GM12872 (cell line): ENCODE measurements around the gene WSCD2.

ENCODE experiments used
- TF ChIP-seq, protein P1 (sequence below): IDR thresholded peaks from 3 replicates; pipeline ENCODE4 v1.5.1; 2011; ENCODE audit warnings: low read depth, mild to moderate bottlenecking, low read length, moderate library complexity; ENCODE audit not compliant: insufficient read depth

Gene WSCD2

DNA sequence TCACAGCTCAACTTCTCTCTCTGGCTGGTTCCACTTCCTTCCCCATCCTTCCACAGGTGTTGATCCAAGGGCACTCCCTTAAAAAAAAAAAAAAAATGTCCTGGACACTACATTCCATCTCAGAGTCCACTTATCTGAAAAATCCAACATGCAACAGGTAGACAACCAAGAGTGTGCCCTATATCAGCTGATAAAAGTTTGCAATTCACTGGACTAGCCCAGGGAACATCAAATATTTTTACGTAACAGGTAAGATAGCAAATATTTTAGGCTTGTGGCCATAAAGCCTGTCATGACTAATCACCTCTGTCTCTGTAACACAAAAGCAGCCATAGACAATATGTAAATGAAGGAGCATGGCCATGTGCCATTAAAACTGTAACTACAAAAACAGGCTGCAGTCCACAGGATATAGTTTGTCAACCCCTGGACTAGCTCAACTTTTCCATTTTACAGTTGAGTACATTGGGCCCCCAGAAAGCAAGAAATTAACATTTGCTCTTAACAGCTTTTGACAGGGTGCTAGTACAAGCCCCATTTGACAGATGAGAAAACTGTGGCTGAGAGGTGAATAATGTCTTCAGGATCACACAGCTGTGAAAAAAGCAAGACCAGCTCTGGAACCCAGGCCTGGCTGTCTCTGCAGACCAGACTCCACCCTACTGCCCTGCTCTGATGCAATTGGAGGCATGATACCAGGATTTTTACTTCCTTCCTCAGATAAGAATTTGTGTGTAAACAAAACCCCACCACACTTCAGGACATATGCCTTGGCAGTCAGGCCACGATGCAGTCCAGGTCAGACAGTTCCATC is 141.2 kb downstream of the WSCD2 start:
- TF ChIP-seq, protein P1, sequence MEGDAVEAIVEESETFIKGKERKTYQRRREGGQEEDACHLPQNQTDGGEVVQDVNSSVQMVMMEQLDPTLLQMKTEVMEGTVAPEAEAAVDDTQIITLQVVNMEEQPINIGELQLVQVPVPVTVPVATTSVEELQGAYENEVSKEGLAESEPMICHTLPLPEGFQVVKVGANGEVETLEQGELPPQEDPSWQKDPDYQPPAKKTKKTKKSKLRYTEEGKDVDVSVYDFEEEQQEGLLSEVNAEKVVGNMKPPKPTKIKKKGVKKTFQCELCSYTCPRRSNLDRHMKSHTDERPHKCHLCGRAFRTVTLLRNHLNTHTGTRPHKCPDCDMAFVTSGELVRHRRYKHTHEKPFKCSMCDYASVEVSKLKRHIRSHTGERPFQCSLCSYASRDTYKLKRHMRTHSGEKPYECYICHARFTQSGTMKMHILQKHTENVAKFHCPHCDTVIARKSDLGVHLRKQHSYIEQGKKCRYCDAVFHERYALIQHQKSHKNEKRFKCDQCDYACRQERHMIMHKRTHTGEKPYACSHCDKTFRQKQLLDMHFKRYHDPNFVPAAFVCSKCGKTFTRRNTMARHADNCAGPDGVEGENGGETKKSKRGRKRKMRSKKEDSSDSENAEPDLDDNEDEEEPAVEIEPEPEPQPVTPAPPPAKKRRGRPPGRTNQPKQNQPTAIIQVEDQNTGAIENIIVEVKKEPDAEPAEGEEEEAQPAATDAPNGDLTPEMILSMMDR: no peak

DNA sequence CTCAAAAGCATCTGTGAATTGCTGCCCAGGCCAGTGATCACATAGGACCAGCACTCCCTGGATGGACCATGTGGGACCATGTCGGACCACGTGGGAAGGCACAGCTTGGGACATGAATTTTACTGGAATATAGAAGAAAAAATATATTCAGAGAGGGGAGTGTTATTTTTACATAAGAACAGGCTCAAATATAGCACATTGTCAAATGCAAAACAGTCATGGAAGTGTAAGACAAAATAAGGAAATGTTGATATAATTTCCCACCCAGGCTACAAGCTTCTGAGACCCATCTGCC is 141.7 kb downstream of the WSCD2 start:
- TF ChIP-seq, protein P1: no peak

GRCh38 chr12:108271951-108272872 is 143.1 kb downstream of the WSCD2 start:
- TF ChIP-seq, protein P1: no peak

GRCh38 chr12:108273217-108273616 is 144.1 kb downstream of the WSCD2 start:
- TF ChIP-seq, protein P1: no peak

- TF ChIP-seq, protein P1: no peak
These were observed 148.5 kb downstream of the WSCD2 start for GRCh38 chr12:108277613-108278012.

GRCh38 chr12:108282160-108282559 is 153.1 kb downstream of the WSCD2 start:
- TF ChIP-seq, protein P1: no peak

- TF ChIP-seq, protein P1: no peak
These were observed 153.6 kb downstream of the WSCD2 start for GRCh38 chr12:108282676-108283075.
